ENCODE measurements around the gene ARHGAP25.

- TF ChIP-seq EZH2 (IDR thresholded peaks at IDR 0.05) (no peak), MAX (IDR thresholded peaks at IDR 0.05) (no peak), CTCF (IDR thresholded peaks at IDR 0.05 in 2 of 3, conservative IDR thresholded peaks at IDR 0.05 in 1 of 3; ENCODE audit: borderline replicate concordance in 1 of 3, insufficient read depth in 1 of 3, low read depth in 2 of 3, low read length in 2 of 3) (no peak), CEBPB (IDR thresholded peaks at IDR 0.05; ENCODE audit: low read depth) (no peak), SRF (IDR thresholded peaks at IDR 0.05; ENCODE audit: low read depth) (no peak), RAD21 (IDR thresholded peaks at IDR 0.05; ENCODE audit: low read depth) (no peak)
These were observed 5.8 kb downstream of the ARHGAP25 start for GRCh38 chr2:68740400-68740914.
